ENCODE measurements around the gene CIAO2A.

GRCh38 chr15:64112904-64113303 lies 19.3 kb upstream of the CIAO2A start:
- no peak for TF ChIP-seq GATA2 (IDR thresholded peaks at IDR 0.05; ENCODE audit: low read depth, low read length)
- TF ChIP-seq GATA3 (IDR thresholded peaks at IDR 0.05; ENCODE audit: low read depth, low read length): no peak

Data from SH-SY5Y (cell line).